Measurements from ENCODE around the gene CHERP.
"Not testable (repeated sequence)": the region's sequence is repeated elsewhere in the genome, so short reads cannot be mapped to it uniquely, and the experiment has no call there.

Gene CHERP

GRCh38 chr19:16562608-16563025 lies 20.4 kb upstream of the CHERP start:
- no peak for DNase-seq (ENCODE audit: extremely low spot score)
- ChIA-PET CTCF (no interaction called here), POLR2A (no interaction called here)
- TF ChIP-seq LEF1 (IDR thresholded peaks at IDR 0.05; ENCODE audit: borderline replicate concordance) (no peak), FOXM1 (IDR thresholded peaks at IDR 0.05; ENCODE audit: borderline replicate concordance) (no peak), FOXA1 (IDR thresholded peaks at IDR 0.05) (no peak), NFRKB (IDR thresholded peaks at IDR 0.05) (no peak), SP1 (IDR thresholded peaks at IDR 0.05) (no peak), HDGF (IDR thresholded peaks at IDR 0.05; ENCODE audit: borderline replicate concordance) (no peak), L3MBTL2 (conservative IDR thresholded peaks at IDR 0.05) (no peak)

GRCh38 chr19:16561382-16561781 lies 19.1 kb upstream of the CHERP start:
- POLR2A ChIA-PET = no interaction called here
- CTCF ChIA-PET = no interaction called here
- no peak for DNase-seq (ENCODE audit: extremely low spot score)
- no peak for TF ChIP-seq NFRKB (IDR thresholded peaks at IDR 0.05)
- TF ChIP-seq BHLHE40 (IDR thresholded peaks at IDR 0.05; ENCODE audit: borderline replicate concordance) = no peak
- no peak for TF ChIP-seq FOXK2 (IDR thresholded peaks at IDR 0.05)
- TF ChIP-seq PKNOX1 (IDR thresholded peaks at IDR 0.05) = no peak
- TF ChIP-seq HDGF (IDR thresholded peaks at IDR 0.05; ENCODE audit: borderline replicate concordance) = no peak
- no peak for TF ChIP-seq ZNF384 (IDR thresholded peaks at IDR 0.05)
- TF ChIP-seq CTBP1 (IDR thresholded peaks at IDR 0.05; ENCODE audit: borderline replicate concordance) = no peak
- TF ChIP-seq TARDBP (IDR thresholded peaks at IDR 0.05) = no peak
- no peak for TF ChIP-seq SP1 (IDR thresholded peaks at IDR 0.05)
- TF ChIP-seq L3MBTL2 (conservative IDR thresholded peaks at IDR 0.05) = no peak
- no peak for TF ChIP-seq ELF4 (IDR thresholded peaks at IDR 0.05)
- TF ChIP-seq SUZ12 (IDR thresholded peaks at IDR 0.05) = no peak
- TF ChIP-seq ARNT (IDR thresholded peaks at IDR 0.05) = no peak
- TF ChIP-seq FOXA1 (IDR thresholded peaks at IDR 0.05) = no peak
- TF ChIP-seq FOXM1 (IDR thresholded peaks at IDR 0.05; ENCODE audit: borderline replicate concordance) = no peak
- TF ChIP-seq LEF1 (IDR thresholded peaks at IDR 0.05; ENCODE audit: borderline replicate concordance) = no peak

GRCh38 chr19:16559780-16560276 lies 17.6 kb upstream of the CHERP start:
- DNase-seq (ENCODE audit: extremely low spot score) = no peak
- ChIA-PET POLR2A (no interaction called here), CTCF (no interaction called here)
- TF ChIP-seq FOXM1 (IDR thresholded peaks at IDR 0.05; ENCODE audit: borderline replicate concordance) (no peak), FOXA1 (IDR thresholded peaks at IDR 0.05) (no peak), ELF4 (IDR thresholded peaks at IDR 0.05) (no peak), LEF1 (IDR thresholded peaks at IDR 0.05; ENCODE audit: borderline replicate concordance) (no peak), HDGF (IDR thresholded peaks at IDR 0.05; ENCODE audit: borderline replicate concordance) (no peak), ZNF384 (IDR thresholded peaks at IDR 0.05) (no peak), PKNOX1 (IDR thresholded peaks at IDR 0.05) (no peak), TARDBP (IDR thresholded peaks at IDR 0.05) (no peak), SUZ12 (IDR thresholded peaks at IDR 0.05) (no peak), ARNT (IDR thresholded peaks at IDR 0.05) (no peak), SP1 (IDR thresholded peaks at IDR 0.05) (no peak), NFRKB (IDR thresholded peaks at IDR 0.05) (no peak)

GRCh38 chr19:16554776-16555175 lies 12.5 kb upstream of the CHERP start:
- ChIA-PET POLR2A (no interaction called here), CTCF (no interaction called here)
- TF ChIP-seq LEF1 (IDR thresholded peaks at IDR 0.05; ENCODE audit: borderline replicate concordance) (no peak), FOXK2 (IDR thresholded peaks at IDR 0.05) (no peak), NFRKB (IDR thresholded peaks at IDR 0.05) (no peak), FOXM1 (IDR thresholded peaks at IDR 0.05; ENCODE audit: borderline replicate concordance) (no peak), FOXA1 (IDR thresholded peaks at IDR 0.05) (no peak), CTBP1 (IDR thresholded peaks at IDR 0.05; ENCODE audit: borderline replicate concordance) (no peak), L3MBTL2 (conservative IDR thresholded peaks at IDR 0.05) (no peak), SP1 (IDR thresholded peaks at IDR 0.05) (no peak), ELF4 (IDR thresholded peaks at IDR 0.05) (no peak), PKNOX1 (IDR thresholded peaks at IDR 0.05) (no peak), ZNF384 (IDR thresholded peaks at IDR 0.05) (no peak), HDGF (IDR thresholded peaks at IDR 0.05; ENCODE audit: borderline replicate concordance) (no peak), TARDBP (IDR thresholded peaks at IDR 0.05) (no peak), BHLHE40 (IDR thresholded peaks at IDR 0.05; ENCODE audit: borderline replicate concordance) (no peak), SUZ12 (IDR thresholded peaks at IDR 0.05) (no peak)
- no peak for DNase-seq (ENCODE audit: extremely low spot score)

GRCh38 chr19:16551902-16552301 lies 9.7 kb upstream of the CHERP start:
- CTCF ChIA-PET; DNase-seq (ENCODE audit: extremely low spot score); POLR2A ChIA-PET: not testable (repeated sequence)

- ChIA-PET CTCF (no interaction called here), POLR2A (no interaction called here)
- DNase-seq (ENCODE audit: extremely low spot score) = no peak
- TF ChIP-seq ARNT (IDR thresholded peaks at IDR 0.05) (no peak), FOXK2 (IDR thresholded peaks at IDR 0.05) (no peak), SUZ12 (IDR thresholded peaks at IDR 0.05) (no peak), LEF1 (IDR thresholded peaks at IDR 0.05; ENCODE audit: borderline replicate concordance) (no peak), SP1 (IDR thresholded peaks at IDR 0.05) (no peak), ZNF384 (IDR thresholded peaks at IDR 0.05) (no peak), HDGF (IDR thresholded peaks at IDR 0.05; ENCODE audit: borderline replicate concordance) (no peak)
These were observed 6.7 kb upstream of the CHERP start for GRCh38 chr19:16548956-16549355.
